Endothelial cell of umbilical vein (primary cell): Measurements from ENCODE around the gene SH3RF3. TPM values are rescaled to one million over a fixed set of nuclear protein-coding genes. Genes with fewer than 3 reads are reported as not detected.

Experiments used
- BruUV-seq: library from RNA; stranded (reverse); fragments of 400-500 nt; replicated peaks from 2 replicates; lab custom pipeline; 2021; lab: Mats Ljungman, UMichigan
- CTCF ChIA-PET: fragments of 300-600, 350-600 bp; sonication (Branson Sonifier 250); formaldehyde crosslinking; loops from one replicate; lab custom pipeline; 2021; ENCODE audit warnings: antibody characterized with exemption, inconsistent platforms; lab: Charles Lee
- POLR2A ChIA-PET: fragments of 300-600, 350-600 bp; sonication (Branson Sonifier 250); formaldehyde crosslinking; loops from one replicate; lab custom pipeline; 2021; ENCODE audit warnings: antibody characterized with exemption, inconsistent platforms; lab: Charles Lee
- DNase-seq: peaks from one replicate; pipeline ENCODE4 v3.0.0-alpha.2; 2011; ENCODE audit warnings: low read depth, low spot score
- FAIRE-seq: peaks from 2 replicates; lab custom pipeline; 2011; peaks lifted over from hg19 to GRCh38; lab: Jason Lieb, UNC
- H2AFZ ChIP-seq: 2 replicates; pipeline ENCODE4 v1.6.0; 2012; ENCODE audit warnings: low read depth, low read length, control low read depth, inconsistent platforms
- H3K27ac ChIP-seq: 2 replicates; pipeline ENCODE4 v1.5.1; 2011; ENCODE audit warnings: low read depth, mild to moderate bottlenecking, control low read depth, low read length, moderate library complexity; ENCODE audit not compliant: insufficient read depth
- H3K27me3 ChIP-seq, 2 experiments: 2 replicates each; pipeline versions ENCODE4 v1.6.0 to v1.6.1; 2011; ENCODE audit warnings: low read length in 2 of 2, mixed read lengths in 1 of 2; ENCODE audit not compliant: control insufficient read depth in 2 of 2, insufficient read depth in 2 of 2
- H3K36me3 ChIP-seq, 2 experiments: 2 replicates in 1 of 2; 3 replicates in 1 of 2; pipeline ENCODE4 v1.5.1; 2011; ENCODE audit warnings: low read length in 2 of 2, mild to moderate bottlenecking in 1 of 2, moderate library complexity in 1 of 2; ENCODE audit not compliant: control insufficient read depth in 2 of 2, insufficient read depth in 2 of 2; ENCODE audit errors: extremely low read depth in 1 of 2
- H3K4me1 ChIP-seq: 3 replicates; pipeline ENCODE4 v1.5.1; 2011; ENCODE audit warnings: mild to moderate bottlenecking, low read length; ENCODE audit not compliant: control insufficient read depth, insufficient read depth; ENCODE audit errors: extremely low read depth
- H3K4me2 ChIP-seq: 2 replicates; pipeline ENCODE4 v1.6.1; 2011; ENCODE audit warnings: low read length, control low read depth, mixed read lengths; ENCODE audit not compliant: insufficient read depth
- H3K4me3 ChIP-seq, 3 experiments: fragments of 200-600 bp in 1 of 3; sonication (generic), shearing (Covaris generic) in 1 of 3; replicated peaks in 1 of 3; 2 replicates each; pipeline ENCODE4 v1.5.1; 2011 to 2016; ENCODE audit warnings: control low read depth in 3 of 3, low read length in 3 of 3, mild to moderate bottlenecking in 2 of 3, inconsistent platforms in 1 of 3, low read depth in 1 of 3, moderate library complexity in 1 of 3; ENCODE audit not compliant: insufficient read depth in 1 of 3
- H3K79me2 ChIP-seq: 2 replicates; pipeline ENCODE4 v1.6.0; 2012; ENCODE audit warnings: low read length, inconsistent platforms; ENCODE audit not compliant: control insufficient read depth, insufficient read depth
- H3K9ac ChIP-seq: replicated peaks from 2 replicates; pipeline ENCODE3; 2011; ENCODE audit warnings: low read length, control low read depth; ENCODE audit not compliant: insufficient read depth; ENCODE audit errors: extremely low read depth
- H3K9me1 ChIP-seq: replicated peaks from 3 replicates; pipeline ENCODE4 v1.6.0; 2011; ENCODE audit warnings: mild to moderate bottlenecking, low read length; ENCODE audit not compliant: control insufficient read depth, insufficient read depth; ENCODE audit errors: extremely low read depth
- H3K9me3 ChIP-seq: replicated peaks from 2 replicates; pipeline ENCODE4 v1.5.1; 2012; ENCODE audit warnings: low read length, inconsistent platforms; ENCODE audit not compliant: control insufficient read depth, insufficient read depth
- H4K20me1 ChIP-seq: replicated peaks from 2 replicates; pipeline ENCODE3; 2011; ENCODE audit warnings: mild to moderate bottlenecking, low read length; ENCODE audit not compliant: control insufficient read depth, insufficient read depth; ENCODE audit errors: extremely low read depth
- POLR2A ChIP-seq: IDR thresholded peaks from 2 replicates; pipeline ENCODE4 v1.6.1; 2012; ENCODE audit warnings: low read depth, mild to moderate bottlenecking, control low read depth, low read length
- dilution Hi-C: fragments of 300-500 bp; cut with MboI; formaldehyde crosslinking; loops from one replicate; pipeline ENCODE4 v1.15.0; 2019; ENCODE audit warnings: low sequenced_read_pairs; ENCODE audit not compliant: extremely low pct_ligation_motif_present
- intact Hi-C: fragments of 100-400 bp; cut with micrococcal nuclease; formaldehyde crosslinking; loops from one replicate; pipeline ENCODE4 v1.10.0; 2022
- polyA plus RNA-seq, 4 experiments: library from polyadenylated mRNA; depleted of rRNA in 3 of 4; stranded (reverse) in 3 of 4; unstranded in 1 of 4; fragments of >200 nt; gene quantifications; 2 replicates each; pipeline versions ENCODE4 v1.2.1 to v1.2.3, GENCODE V29; 2011 to 2012; ENCODE audit warnings: missing spikeins in 1 of 4
- total RNA-seq: library from RNA; stranded (reverse); gene quantifications from 2 replicates; pipeline ENCODE4 v1.2.3, GENCODE V29; 2021
- TF ChIP-seq, protein P1 (sequence below), 2 donors: IDR thresholded peaks; 1 replicate in 1 of 2; 2 replicates in 1 of 2; pipeline ENCODE4 v1.5.1; 2011; ENCODE audit warnings: low read length in 2 of 2, mild to moderate bottlenecking in 2 of 2, moderate library complexity in 2 of 2, control low read depth in 1 of 2, inconsistent platforms in 1 of 2, low read depth in 1 of 2; ENCODE audit not compliant: insufficient read depth in 1 of 2; ENCODE audit errors: extremely low read depth in 1 of 2
- TF ChIP-seq, protein P2 (sequence below): IDR thresholded peaks from 2 replicates; pipeline ENCODE4 v1.6.1; 2011; ENCODE audit not compliant: insufficient read depth, insufficient read length

SH3RF3 gene
- total and polyA plus RNA-seq, 2 donors (not counting 3 experiments of a cell fraction or from before 2014, with no cell fraction given), result 3.8 to 14.7 TPM

DNA sequence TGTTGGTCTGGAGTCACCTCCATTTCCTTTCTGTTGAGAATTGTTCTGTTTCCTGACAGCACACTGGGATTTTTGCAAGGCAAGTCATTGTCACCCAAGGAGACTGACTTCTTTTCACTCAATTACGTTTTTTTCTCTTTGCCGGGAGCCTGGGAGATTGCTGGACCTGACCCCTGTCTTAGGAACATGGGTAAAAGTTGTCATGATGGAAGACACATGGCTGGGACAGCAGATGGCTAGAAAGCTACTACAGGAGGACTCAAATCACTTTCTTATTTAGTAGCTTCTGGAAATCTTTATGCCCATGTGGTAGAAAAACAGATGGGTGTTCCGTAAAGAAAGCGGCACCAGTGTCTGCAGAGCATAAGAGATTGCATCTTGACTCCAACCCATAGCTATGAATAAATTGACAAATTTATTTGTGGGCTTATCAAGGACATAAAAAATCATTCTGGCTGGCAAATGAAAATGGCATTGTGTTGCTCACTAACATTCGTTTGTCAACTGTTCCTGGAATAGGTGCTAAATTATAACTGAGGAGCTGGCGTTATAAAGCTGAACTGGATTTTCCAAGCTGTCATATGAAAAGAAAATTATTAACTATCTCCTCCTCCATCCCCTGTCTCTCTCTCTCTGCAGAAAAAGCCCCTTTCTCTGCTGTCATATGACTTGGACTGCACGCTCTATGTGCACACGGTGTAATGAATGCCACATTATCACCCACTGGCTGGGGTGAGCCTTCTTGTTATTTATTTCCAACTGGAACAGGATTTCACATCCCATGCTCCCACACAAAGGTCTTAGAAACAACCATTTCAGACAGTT lies 159.8 kb downstream of the SH3RF3 start:
- POLR2A ChIA-PET, result no interaction called here
- no peaks in the 10 kb centered on the region for H3K9me1 ChIP-seq
- no peak overlapping the region for H3K4me2 ChIP-seq
- no peak overlapping the region for H3K9ac ChIP-seq
- intact Hi-C loops, result no loop called here
- DNase-seq, result no peak
- TF ChIP-seq, protein P1, sequence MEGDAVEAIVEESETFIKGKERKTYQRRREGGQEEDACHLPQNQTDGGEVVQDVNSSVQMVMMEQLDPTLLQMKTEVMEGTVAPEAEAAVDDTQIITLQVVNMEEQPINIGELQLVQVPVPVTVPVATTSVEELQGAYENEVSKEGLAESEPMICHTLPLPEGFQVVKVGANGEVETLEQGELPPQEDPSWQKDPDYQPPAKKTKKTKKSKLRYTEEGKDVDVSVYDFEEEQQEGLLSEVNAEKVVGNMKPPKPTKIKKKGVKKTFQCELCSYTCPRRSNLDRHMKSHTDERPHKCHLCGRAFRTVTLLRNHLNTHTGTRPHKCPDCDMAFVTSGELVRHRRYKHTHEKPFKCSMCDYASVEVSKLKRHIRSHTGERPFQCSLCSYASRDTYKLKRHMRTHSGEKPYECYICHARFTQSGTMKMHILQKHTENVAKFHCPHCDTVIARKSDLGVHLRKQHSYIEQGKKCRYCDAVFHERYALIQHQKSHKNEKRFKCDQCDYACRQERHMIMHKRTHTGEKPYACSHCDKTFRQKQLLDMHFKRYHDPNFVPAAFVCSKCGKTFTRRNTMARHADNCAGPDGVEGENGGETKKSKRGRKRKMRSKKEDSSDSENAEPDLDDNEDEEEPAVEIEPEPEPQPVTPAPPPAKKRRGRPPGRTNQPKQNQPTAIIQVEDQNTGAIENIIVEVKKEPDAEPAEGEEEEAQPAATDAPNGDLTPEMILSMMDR (IDR thresholded peaks at IDR 0.05; ENCODE audit: extremely low read depth in 1 of 2, insufficient read depth in 1 of 2, low read depth in 1 of 2, low read length in 2 of 2), result no peak
- TF ChIP-seq, protein P2, sequence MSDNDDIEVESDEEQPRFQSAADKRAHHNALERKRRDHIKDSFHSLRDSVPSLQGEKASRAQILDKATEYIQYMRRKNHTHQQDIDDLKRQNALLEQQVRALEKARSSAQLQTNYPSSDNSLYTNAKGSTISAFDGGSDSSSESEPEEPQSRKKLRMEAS, result no peak
- TF ChIP-seq POLR2A, result no peak
- no peak overlapping the region for H3K4me3 ChIP-seq
- no peak overlapping the region for H2AFZ ChIP-seq
- CTCF ChIA-PET, result interaction anchor here (0.7 to 1.2 kb wide), 3 partner anchors 31 to 221 kb away, joined by 3 read pairs; no protein-coding TSS in a partner anchor
- no peaks in the 10 kb centered on the region for H3K36me3 ChIP-seq
- no peak overlapping the region for H3K27ac ChIP-seq
- H4K20me1 ChIP-seq, result no peaks in the 10 kb centered on the region
- no peaks in the 10 kb centered on the region for H3K4me1 ChIP-seq
- BruUV-seq, result no TSS peak
- dilution Hi-C loops, result no loop called here
- no peak for FAIRE-seq
- no peaks in the 10 kb centered on the region for H3K79me2 ChIP-seq
- no peaks in the 10 kb centered on the region for H3K27me3 ChIP-seq
- no peaks in the 10 kb centered on the region for H3K9me3 ChIP-seq
